ENCODE results near the gene ELMO2.

DNA sequence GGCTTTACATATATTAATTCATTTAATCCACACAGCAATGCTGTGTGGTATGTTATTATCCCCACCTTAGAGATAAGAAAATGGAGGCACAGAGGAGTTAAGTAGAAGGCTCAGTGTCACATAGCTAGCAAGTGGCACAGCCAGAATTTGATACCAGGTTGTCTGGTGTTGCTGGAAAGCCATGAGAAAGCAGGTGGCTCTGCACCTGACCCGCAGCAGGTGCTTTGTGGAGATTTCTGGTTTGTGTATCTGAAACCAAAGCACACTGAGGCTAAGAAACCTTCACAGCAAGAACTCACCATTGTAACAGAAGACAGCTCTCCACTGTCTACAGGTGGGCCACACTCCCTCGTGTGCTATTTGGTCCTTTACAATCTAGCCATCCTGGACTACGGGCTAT, 7.5 kb downstream of the ELMO2 start:
- TF ChIP-seq CTCF (IDR thresholded peaks at IDR 0.05), result no peak
- TF ChIP-seq POLR2AphosphoS5 (IDR thresholded peaks at IDR 0.05), result no peak
- no peak for TF ChIP-seq POLR2A (IDR thresholded peaks at IDR 0.05)
